SK-N-SH treated with all-trans-retinoic acid at 6 μM for 48 hours (cell line): Measurements from ENCODE around the gene GJA4.

Experiments
- ATAC-seq: fragments of 200-7000 bp; cut with Tn5 transposase; 3 replicates; pipeline ENCODE4 v1.9.1; 2020; ENCODE audit warnings: mild to moderate bottlenecking, moderate library complexity
- BACH2 ChIP-seq: fragments of 250-450 bp; sonication (Bioruptor Pico); IDR thresholded peaks from 2 replicates; pipeline ENCODE4 v1.9.0; 2021; ENCODE audit warnings: mild to moderate bottlenecking, borderline replicate concordance
- CREB5 ChIP-seq: fragments of 250-450 bp; sonication (Bioruptor Pico); IDR thresholded peaks from 2 replicates; pipeline ENCODE4 v1.5.1; 2020; ENCODE audit warnings: low read depth, mild to moderate bottlenecking, moderate library complexity
- CSDC2 ChIP-seq: fragments of 250-450 bp; sonication (Bioruptor Pico); IDR thresholded peaks from 2 replicates; pipeline ENCODE4 v1.5.0; 2020; ENCODE audit warnings: mild to moderate bottlenecking, moderate library complexity
- CSRNP3 ChIP-seq: fragments of 250-450 bp; sonication (Bioruptor Pico); IDR thresholded peaks from 2 replicates; pipeline ENCODE4 v1.5.1; 2021; ENCODE audit warnings: mild to moderate bottlenecking, moderate library complexity
- GLIS3 ChIP-seq: fragments of 250-450 bp; sonication (Bioruptor Pico); IDR thresholded peaks from 2 replicates; pipeline ENCODE4 v1.5.0; 2020; ENCODE audit warnings: mild to moderate bottlenecking, moderate library complexity
- POU6F1 ChIP-seq: fragments of 250-450 bp; sonication (Bioruptor Pico); IDR thresholded peaks from 2 replicates; pipeline ENCODE4 v1.8.0; 2021; ENCODE audit warnings: low read depth, mild to moderate bottlenecking, moderate library complexity, borderline replicate concordance
- RARB ChIP-seq: fragments of 250-450 bp; sonication (Bioruptor Pico); IDR thresholded peaks from 2 replicates; pipeline ENCODE4 v1.8.0; 2021; ENCODE audit warnings: mild to moderate bottlenecking, moderate library complexity
- SNAI2 ChIP-seq: fragments of 250-450 bp; sonication (Bioruptor Pico); IDR thresholded peaks from 2 replicates; pipeline ENCODE4 v1.5.0; 2020; ENCODE audit warnings: mild to moderate bottlenecking, moderate library complexity
- TCF4 ChIP-seq: fragments of 250-450 bp; sonication (Bioruptor Pico); IDR thresholded peaks from 2 replicates; pipeline ENCODE4 v1.8.0; 2021; ENCODE audit warnings: mild to moderate bottlenecking, moderate library complexity, borderline replicate concordance
- TOX ChIP-seq: fragments of 250-450 bp; sonication (Bioruptor Pico); IDR thresholded peaks from 2 replicates; pipeline ENCODE4 v1.8.0; 2021; ENCODE audit warnings: mild to moderate bottlenecking, moderate library complexity, borderline replicate concordance
- TSHZ2 ChIP-seq: fragments of 250-450 bp; sonication (Bioruptor Pico); IDR thresholded peaks from 2 replicates; pipeline ENCODE4 v1.5.0; 2020; ENCODE audit warnings: mild to moderate bottlenecking, moderate library complexity
- ZC3H10 ChIP-seq: fragments of 250-450 bp; sonication (Bioruptor Pico); IDR thresholded peaks from 2 replicates; pipeline ENCODE4 v1.5.1; 2021; ENCODE audit warnings: mild to moderate bottlenecking, moderate library complexity
- ZFP3 ChIP-seq: fragments of 250-450 bp; sonication (Bioruptor Pico); IDR thresholded peaks from 2 replicates; pipeline ENCODE4 v1.5.0; 2020; ENCODE audit warnings: mild to moderate bottlenecking, moderate library complexity
- ZFP30 ChIP-seq: fragments of 450-650 bp; formaldehyde crosslinking; IDR thresholded peaks from 2 replicates; pipeline ENCODE4 v1.5.0; 2022; ENCODE audit warnings: mild to moderate bottlenecking, moderate library complexity
- ZNF565 ChIP-seq: fragments of 450-650 bp; formaldehyde crosslinking; conservative IDR thresholded peaks from 2 replicates; pipeline ENCODE4 v1.5.0; 2020; ENCODE audit warnings: low read depth, mild to moderate bottlenecking, moderate library complexity

GJA4 gene

GRCh38 chr1:34787461-34788420 lies 5.1 kb upstream of the GJA4 start (continued):
- TF ChIP-seq TSHZ2 (no peak), TCF4 (CRISPR knock-in tag) (no peak), CSDC2 (CRISPR knock-in tag) (no peak), GLIS3 (CRISPR knock-in tag) (no peak), CSRNP3 (no peak), CREB5 (CRISPR knock-in tag) (no peak), RARB (CRISPR knock-in tag) (no peak), ZNF565 (CRISPR knock-in tag) (no peak), ZFP30 (no peak)
- TF ChIP-seq, all 23 proteins: peak for 0

- no peak for ATAC-seq
- TF ChIP-seq ZC3H10 (CRISPR knock-in tag): no peak
These were observed 1.8 kb upstream of the GJA4 start for GRCh38 chr1:34790985-34791384.

- ATAC-seq: no peak
- no peak for TF ChIP-seq CSRNP3
These were observed 375 bp upstream of the GJA4 start for GRCh38 chr1:34792424-34792823.

- TF ChIP-seq POU6F1 (CRISPR knock-in tag) (no peak), ZC3H10 (CRISPR knock-in tag) (no peak)
- ATAC-seq: no peak
These were observed 1.4 kb downstream of the GJA4 start for GRCh38 chr1:34794001-34794789.

GRCh38 chr1:34794790-34795180 lies 2.0 kb downstream of the GJA4 start:
- no peak for ATAC-seq
- TF ChIP-seq CSDC2 (CRISPR knock-in tag) (no peak), TOX (no peak), ZFP30 (no peak), SNAI2 (CRISPR knock-in tag) (no peak), TSHZ2 (no peak), POU6F1 (CRISPR knock-in tag) (no peak), CREB5 (CRISPR knock-in tag) (no peak), ZFP3 (CRISPR knock-in tag) (no peak), BACH2 (no peak)
